Suppressor macrophage (primary cell): ENCODE results near the gene VPREB3.

Experiments used
- DNase-seq, 4 experiments: peaks; one replicate each; pipeline ENCODE4 v3.0.0-alpha.2; 2020 to 2022

Gene VPREB3

DNA sequence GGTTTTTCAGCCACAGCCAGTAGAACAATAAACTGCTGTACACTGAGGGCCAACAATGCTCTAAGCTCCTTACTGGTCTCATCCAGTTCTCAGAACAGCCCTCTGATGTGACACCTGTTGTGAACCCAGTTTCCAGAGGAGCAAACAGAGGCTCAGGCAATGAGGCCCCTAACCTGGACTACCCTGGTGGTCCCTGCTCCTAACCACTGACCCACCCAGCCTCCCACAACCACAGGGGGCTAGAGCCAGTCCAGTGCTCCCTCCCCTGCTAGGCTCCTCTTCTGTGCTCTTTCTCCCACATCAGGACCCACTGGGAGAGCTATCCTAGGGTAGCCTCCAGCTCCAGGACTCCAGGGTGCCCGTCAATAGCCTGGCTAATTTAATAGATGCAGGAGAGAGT, 28.5 kb upstream of the VPREB3 start:
- DNase-seq = no peak

DNA sequence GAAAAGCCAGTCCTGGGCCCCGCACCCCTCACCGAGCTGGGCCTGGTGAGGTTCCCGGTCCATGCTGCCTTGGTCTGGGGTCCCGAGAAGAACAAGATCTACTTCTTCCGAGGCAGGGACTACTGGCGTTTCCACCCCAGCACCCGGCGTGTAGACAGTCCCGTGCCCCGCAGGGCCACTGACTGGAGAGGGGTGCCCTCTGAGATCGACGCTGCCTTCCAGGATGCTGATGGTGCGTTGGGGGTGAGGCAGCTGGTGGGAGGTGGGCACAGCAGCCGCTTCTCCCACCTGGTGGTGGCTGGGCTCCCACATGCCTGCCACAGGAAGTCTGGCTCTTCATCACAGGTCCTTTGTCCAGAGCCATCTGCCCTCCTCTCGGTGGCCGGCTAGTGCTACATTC, 28.0 kb upstream of the VPREB3 start:
- no peak for DNase-seq

DNA sequence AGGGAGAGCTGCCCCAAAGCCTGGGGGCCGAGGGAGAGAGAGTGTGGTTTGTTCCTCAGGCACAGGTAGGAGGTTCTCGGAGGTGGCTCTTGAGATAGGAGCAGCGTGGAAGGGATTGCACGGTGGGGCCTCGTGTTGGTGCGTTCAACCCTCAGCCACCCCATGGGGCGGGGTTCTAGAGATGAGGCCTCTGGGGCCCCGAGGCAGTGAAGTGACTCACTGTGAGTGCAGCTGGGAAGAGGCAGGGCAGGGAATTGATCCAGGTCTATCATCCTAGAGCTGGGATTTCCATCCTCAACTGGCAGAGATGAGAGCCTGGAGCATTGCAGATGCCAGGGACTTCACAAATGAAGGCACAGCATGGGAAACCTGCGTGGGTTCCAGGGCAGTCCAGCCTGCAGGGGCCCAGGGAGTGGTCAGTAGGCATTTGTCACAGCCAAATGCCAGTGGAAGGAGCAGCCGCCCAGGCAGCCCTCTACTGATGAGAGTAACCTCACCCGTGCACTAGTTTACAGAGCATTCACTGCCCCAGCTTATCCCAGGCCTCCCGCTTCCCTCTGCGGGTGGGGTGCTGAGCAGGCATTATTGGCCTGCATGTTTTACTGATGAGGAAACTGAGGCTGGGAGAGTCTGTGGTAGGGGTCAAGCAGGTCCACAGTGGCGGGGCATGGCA, 27.4 kb upstream of the VPREB3 start:
- no peak for DNase-seq

DNA sequence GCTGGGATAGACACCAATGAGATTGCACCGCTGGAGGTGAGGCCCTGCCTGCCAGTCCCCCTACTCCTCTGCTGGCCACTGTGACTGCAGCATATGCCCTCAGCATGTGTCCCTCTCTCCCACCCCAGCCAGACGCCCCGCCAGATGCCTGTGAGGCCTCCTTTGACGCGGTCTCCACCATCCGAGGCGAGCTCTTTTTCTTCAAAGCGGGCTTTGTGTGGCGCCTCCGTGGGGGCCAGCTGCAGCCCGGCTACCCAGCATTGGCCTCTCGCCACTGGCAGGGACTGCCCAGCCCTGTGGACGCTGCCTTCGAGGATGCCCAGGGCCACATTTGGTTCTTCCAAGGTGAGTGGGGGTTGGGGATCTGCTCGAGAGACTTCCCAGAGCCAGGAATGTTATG, 26.8 kb upstream of the VPREB3 start:
- no peak for DNase-seq

DNA sequence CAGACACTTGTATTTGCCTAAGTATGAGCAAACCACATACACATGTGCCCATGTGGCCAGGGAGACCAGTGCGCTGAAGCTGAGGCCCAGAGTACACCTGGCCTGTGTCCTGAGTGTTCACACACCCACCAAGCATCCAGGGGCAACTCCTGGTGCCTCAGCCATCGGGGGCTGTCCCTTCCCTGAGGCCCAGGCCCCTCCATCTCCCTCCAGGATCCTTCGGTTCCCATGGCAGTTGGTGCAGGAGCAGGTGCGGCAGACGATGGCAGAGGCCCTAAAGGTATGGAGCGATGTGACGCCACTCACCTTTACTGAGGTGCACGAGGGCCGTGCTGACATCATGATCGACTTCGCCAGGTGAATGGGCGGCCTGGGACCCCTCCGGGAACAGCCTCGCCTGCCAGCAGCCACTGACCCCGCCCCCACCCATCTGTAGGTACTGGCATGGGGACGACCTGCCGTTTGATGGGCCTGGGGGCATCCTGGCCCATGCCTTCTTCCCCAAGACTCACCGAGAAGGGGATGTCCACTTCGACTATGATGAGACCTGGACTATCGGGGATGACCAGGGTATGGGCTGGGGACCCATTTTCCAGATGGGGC, 26.0 kb upstream of the VPREB3 start:
- DNase-seq = no peak

DNA sequence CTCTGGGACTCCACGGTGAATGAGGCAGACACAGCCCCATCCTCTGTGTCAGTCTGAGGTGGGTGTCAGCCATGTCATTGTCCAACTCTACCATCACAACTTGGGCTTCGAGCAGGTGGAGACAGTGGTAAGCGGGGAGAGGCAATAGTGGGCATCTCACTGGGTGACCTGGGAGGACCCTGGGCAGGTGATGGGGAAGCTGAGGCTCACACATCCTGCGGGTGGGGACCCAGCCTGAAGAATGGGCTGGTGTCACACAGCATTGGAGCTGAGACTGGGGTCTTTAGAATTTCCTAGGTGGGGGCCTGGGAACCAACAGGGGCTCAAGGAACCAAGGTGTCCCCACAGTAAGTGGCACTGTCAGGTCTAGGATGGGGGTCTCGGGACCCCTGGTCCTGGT, 25.5 kb upstream of the VPREB3 start:
- DNase-seq = no peak

DNA sequence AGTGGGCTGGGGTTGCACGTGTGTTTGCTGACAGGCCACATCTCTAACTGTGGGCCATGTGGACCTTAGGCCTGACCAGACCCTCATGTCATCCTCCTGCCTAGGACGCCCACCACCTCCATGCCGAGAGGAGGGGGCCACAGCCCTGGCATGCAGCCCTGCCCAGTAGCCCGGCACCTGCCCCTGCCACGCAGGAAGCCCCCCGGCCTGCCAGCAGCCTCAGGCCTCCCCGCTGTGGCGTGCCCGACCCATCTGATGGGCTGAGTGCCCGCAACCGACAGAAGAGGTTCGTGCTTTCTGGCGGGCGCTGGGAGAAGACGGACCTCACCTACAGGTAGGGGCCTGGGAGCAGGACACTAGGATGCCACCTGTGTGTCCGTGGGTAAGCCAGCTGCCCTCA, 24.9 kb upstream of the VPREB3 start:
- no peak for DNase-seq

DNA sequence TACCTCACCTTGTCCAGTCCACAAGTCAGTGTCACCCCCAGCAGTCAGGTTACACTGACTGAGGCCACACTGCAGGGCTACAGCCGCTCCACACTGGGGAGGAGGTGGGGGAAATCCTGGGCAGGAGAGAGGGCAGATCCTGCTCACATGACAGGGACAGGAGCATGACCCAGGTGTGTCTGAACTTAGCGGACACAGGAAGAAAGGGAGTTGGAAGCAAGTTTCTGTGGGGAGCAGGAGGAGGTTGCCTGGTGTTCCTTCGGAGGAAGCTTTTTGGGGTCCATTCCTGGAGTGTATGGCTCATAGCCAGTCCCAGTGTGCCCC, 24.3 kb upstream of the VPREB3 start:
- DNase-seq = no peak

DNA sequence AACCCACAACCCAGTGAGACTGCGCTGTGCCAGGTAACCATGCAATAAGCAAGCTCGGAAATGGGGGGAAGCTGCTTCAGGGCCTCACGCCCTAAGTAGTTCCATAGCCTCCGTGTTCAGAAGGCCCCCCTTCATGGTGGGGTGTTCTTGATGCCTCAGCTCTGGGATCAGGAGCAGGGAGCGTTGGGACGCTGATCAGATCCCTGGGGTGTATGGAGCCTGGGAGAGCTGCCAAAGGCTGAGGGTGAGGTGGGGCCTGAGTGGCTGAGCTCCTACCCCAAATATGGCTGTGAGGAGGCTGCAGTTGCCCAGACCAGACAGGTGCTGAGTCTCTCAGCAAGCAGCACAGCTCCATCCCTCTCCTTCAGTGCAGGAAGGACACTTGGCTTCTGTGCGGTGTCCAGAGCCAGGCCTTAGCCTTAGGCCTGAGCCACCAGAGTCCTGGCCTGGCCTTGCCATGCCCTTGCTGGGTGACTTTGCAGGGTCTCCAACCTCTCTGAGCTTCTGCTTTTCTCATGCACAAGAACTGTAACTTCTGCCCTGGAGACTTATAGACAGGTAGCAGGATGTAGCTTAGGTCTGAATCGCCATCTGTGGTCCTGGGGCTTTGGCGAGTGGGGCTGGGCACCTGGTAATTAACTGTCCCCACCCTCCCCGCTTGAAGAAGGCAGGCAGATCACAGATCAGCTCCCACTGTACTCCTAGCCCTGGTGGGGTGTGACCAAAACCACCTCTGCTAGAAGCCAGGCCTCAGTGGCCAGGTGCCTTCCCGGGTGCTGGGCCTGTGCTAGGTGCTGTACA, 23.8 kb upstream of the VPREB3 start:
- DNase-seq = no peak

DNA sequence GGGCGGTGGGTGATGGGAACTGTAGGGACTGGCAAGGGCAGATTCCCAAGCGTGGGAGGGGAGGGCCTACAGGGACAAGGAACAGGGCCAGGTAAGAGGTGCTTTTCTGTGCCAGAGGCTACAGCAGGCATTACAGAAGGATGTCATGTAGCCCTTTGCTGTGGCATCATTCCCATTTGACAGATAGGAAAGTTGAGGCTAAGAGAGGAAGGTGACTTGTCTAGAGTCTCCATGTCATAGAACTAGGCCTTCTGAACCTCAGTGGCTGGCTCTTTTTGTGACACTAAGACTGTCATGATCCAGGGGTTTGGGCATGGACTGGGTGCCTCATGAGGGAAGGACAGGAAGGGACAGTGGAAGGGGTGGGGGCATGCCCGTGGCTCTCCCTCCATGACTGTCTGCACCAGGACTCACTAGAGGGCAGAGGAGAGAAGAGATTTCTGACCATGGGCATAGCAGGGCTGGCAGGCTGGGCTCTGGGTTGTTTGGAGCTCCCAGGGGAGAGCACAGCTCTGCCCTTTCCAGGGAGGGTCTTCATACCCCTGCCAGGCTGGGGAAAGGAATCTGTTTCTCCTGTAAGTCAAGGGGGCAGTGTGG, 21.7 kb upstream of the VPREB3 start:
- no peak for DNase-seq

DNA sequence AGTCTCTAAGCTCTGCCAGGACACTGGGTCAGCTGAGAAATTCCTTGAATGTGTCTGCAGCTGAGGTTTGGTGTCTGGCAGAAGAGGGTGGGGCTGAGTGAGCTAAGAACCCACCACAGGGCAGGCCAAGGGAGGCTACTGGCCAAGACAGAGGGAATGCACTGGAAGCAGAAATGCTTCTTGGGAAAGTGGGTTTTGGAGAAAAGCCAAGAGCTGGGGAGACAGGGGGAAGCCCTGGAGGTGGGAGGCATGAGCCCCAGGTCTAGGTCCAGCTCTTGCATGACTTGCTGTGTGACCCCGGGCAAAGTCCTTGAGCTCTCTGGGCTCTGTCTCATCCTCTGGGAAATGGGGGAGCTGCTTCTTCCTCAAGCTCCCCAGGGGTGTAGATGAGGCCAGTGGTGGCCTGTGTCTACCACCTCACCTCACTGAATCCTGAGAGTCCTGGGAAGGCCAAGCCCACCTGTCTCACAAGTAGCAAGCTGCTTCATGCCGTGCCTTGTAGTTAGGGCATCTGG, 20.8 kb upstream of the VPREB3 start:
- no peak for DNase-seq

DNA sequence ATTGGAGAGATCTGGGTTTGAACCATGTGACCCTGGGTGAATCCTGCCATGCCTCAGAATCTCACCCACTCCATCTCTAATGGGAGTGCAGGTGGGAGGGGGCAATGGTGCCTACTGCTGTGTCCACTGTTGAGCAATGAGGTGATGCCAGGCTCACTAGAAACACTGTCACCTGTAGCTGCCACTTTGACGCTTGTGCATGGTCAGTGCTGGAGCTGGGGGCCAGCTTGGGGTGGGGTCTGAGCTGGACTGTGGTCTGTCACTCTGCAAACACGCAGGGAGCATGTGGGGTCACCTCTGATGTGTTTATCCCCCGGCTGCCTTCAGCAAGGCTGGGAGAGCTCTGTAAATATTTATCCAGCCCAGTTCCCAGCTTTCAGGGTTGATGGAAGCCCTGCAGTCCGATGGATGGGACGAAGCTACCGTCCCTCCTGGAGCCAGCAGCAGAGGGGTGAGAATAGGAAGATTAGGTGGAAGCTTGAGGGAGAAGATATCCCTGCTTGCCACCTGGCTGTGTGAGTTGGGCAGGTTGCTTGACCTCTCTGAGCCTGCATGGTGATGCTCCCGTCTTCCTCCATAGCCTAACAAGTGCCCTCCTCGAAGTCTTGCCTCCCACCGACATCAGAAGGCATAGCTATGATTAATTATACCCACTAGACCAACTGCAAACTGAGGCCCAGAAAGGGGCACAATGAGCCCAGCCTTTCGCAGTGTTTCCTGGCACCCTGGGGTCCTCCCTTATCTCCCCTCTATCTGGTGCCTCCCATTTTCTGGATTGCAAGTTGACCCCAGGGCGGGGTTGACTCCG, 20.1 kb upstream of the VPREB3 start:
- DNase-seq = no peak

DNA sequence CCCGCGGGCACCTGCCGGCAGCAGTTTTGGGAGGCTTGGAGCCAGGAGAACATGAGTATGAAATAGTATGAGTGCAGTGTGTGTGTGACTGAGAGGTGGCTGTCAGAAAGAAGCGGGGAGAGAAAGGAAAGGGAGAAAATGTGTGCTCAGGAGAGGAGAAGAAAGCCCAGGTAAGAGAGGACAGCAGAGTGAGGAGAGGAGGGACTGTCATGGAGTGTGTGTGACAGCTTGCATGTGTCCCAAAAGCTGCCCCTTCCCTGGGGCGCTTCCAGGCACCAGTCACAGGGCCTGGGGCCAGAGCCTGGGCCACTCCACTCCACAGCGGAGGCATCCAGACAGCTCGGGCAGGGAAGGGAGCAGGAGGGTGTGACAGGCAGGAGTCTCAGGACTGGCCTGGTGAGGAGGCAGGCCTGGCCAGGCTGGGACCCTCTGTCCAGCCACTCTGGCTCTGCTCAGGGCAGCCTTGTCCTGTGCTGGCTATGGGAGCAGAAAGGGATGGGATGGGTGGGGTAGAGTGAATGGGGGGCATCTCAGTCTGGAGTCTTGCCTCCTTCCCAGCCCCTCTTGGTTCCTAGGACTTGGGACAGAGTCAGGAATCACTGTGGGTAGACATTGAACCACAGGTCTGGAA, 19.4 kb upstream of the VPREB3 start:
- DNase-seq = no peak

DNA sequence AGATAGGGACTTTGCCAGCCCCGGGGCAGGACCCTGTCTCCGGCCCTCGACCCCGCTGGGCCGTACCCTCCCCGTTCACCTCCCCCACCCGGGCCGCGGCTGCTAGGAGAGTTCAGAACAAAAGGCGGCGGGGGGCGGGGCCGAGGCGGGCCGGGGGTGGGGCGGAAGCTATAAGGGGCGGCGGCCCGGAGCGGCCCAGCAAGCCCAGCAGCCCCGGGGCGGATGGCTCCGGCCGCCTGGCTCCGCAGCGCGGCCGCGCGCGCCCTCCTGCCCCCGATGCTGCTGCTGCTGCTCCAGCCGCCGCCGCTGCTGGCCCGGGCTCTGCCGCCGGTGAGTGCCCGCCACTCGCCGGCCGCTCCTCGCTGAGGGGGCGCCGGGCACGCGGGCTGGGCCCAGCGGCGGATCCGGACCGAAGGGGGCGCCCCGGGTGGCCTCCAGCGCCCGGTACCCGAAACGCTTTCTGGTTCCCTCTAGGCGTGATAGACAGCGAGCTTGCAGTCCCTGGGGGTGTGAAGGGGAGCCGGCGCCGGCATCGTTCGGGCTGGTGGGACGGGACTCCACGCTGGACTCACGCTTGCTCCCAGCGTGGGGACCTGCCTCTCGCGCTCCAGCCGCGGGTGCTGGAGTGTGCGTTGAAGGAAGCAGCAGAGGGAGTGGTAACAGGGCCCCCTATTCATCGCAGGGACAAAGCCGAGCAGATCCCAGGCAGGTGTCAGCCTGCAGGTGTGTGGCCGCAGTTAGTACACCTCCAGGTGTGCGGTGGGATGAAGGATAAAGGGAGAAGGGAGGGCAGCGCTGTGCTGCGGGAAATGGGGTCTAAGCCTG, 18.6 kb upstream of the VPREB3 start, which contains the start of gene MMP11:
MMP11 (plus strand) TSS at position 201 of the 825 bp plus-strand sequence; CDS start at position 223, 22 bp downstream.
- peak; percentile 31 to 73 (median 51) for DNase-seq

DNA sequence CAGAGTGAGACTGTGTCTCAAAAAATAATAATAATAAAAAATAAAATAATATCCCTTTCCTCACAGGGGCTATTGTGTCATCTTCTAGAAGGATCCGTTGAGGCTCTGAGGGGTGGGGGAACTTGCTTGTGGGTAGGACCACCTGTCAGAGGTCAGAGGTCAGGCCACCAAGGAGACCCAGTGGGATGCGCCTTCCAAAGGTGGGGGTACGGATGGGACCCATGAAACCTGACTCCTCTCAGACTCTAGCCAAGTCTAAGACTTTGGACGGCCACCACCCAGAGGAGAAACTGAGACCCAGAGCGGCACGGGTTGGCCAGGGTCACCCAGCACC, 18.1 kb upstream of the VPREB3 start:
- DNase-seq = no peak

DNA sequence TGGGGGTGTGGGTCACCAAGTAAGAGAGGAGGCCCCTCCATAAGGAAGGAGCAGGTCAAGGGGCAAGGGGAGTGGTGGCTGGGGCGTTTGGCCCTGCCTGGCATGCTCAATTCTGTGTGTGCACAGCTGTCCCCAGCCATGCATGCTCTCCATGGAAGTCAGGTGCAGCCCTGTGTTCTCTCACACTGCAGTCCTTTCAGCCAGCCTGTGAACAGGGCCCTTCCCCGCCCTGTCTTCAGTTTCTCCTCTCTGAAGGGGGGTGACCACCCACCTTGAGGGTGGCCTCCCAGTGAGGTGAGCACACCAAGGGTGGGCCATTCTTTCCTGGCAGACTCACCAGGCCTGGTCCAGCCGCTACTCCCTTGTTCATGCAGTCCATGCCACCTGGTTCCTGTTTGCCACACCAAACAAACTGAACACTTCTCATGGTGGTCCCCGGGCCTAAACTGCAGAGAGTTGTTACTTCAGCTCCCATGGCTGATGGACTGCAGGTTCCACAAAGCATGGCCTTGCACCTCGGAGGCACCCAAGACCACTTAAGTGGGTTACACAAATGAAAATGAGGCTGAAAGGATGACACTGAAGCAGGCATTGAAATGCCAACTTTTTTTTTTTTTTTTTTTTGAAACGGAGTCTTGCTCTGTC, 15.2 kb upstream of the VPREB3 start:
- no peak for DNase-seq

DNA sequence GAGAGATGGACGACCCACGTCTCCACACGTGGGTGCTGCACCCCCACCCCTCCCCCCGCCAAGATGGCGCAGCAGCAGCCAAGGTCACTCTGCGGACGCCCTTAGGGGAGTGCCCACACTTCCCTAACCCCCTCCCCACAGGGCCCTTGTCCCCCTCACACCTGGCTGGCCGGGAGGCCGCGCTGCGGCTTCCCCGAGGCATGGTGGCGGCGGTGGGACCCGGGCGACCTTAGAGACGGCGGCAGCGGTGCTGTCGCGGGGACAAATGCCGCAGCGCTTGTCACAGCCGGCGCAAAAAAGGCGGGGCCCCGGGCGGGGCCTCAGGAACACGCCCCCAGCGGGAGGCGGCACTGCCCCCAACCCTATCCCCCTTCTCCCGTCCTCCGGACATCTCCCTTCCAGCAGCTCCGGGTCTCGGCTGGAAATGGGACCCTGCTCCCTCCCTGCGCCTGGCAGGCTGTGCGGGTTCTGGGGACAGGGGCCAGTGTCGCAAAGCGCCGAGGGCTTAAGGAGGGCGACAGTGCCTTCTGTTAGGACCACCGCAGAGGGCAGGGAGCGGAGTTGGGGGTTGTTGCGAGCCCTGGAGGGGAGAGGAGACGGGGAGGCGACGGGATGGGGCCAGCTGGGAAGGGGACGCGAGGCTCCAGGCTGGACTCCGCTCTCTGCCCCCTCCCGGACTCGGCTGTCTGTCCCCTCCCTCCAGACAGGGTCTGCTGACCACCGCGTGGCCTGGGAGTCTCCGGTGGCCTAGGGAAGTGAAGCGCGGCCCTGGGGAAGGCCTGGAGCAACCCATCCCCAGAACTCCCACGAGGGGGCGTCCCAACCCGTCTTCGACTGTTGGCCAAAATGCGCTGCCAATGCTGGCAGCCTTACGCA, 13.7 kb upstream of the VPREB3 start, which contains the start of gene CHCHD10:
CHCHD10 (minus strand) TSS at position 300 of the 876 bp plus-strand sequence; CDS start at position 202, 98 bp downstream.
- peak; percentile 94 to 97 (median 96) for DNase-seq

DNA sequence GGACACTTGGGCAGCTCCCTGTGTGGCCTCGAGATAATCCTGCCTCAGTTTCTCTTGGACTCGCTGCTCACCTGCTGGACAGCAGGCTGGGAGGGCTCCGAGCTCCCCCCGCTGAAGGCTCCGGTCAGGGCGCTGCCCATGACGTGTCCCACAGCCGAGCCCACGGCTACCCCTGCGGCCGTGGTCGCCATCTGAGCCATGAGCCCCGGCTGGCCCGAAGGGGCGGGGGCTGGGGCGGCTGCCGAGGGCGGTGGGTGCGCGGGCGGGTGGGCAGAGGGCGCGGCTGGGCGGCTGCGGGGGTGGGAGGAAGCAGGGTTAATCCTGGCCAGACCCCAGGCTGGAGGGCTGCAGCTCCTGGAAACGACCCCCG, 13.1 kb upstream of the VPREB3 start:
- no peak for DNase-seq
